Naive thymus-derived CD8-positive, alpha-beta T cell (primary cell): ENCODE results near the gene DIRAS1. TPM values are rescaled to one million over a fixed set of nuclear protein-coding genes. Genes with fewer than 3 reads are reported as not detected.

ENCODE experiments used
- ATAC-seq, 2 donors: fragments of 150-1000 bp; cut with Tn5 transposase in 1 of 2; sonication (Bioruptor Pico), chemical (Tn5 transposase) in 1 of 2; 1 replicate in 1 of 2; 2 replicates in 1 of 2; pipeline ENCODE4 v1.10.0; 2021; ENCODE audit warnings: mild to moderate bottlenecking in 2 of 2, moderate library complexity in 2 of 2
- POLR2A ChIA-PET: fragments of 350-600 bp; sonication (Branson Sonifier 250); formaldehyde crosslinking; loops from one replicate; lab custom pipeline; 2021; ENCODE audit warnings: antibody characterized with exemption; lab: Charles Lee
- DNase-seq, 10 donors: peaks; one replicate each; pipeline versions ENCODE4 v3.0.0 to v3.0.0-alpha.2; 2020 to 2022
- H3K27ac Mint-ChIP-seq, 10 donors: one replicate each; pipeline ENCODE4 v1.8.0; 2020 to 2022; ENCODE audit warnings: mild to moderate bottlenecking in 10 of 10, mixed read lengths in 10 of 10, moderate library complexity in 4 of 10, inconsistent platforms in 1 of 10
- H3K27me3 Mint-ChIP-seq, 5 donors: one replicate each; pipeline ENCODE4 v1.8.0; 2021 to 2022; ENCODE audit warnings: mixed read lengths in 5 of 5
- H3K36me3 Mint-ChIP-seq, 3 donors: one replicate each; pipeline ENCODE4 v1.8.0; 2020 to 2022; ENCODE audit warnings: mixed read lengths in 3 of 3, mild to moderate bottlenecking in 2 of 3, inconsistent platforms in 1 of 3
- H3K4me1 Mint-ChIP-seq, 4 donors: one replicate each; pipeline ENCODE4 v1.8.0; 2021 to 2022; ENCODE audit warnings: mixed read lengths in 4 of 4
- H3K4me3 Mint-ChIP-seq, 10 donors: one replicate each; pipeline ENCODE4 v1.8.0; 2020 to 2022; ENCODE audit warnings: mild to moderate bottlenecking in 10 of 10, mixed read lengths in 10 of 10, moderate library complexity in 6 of 10, inconsistent platforms in 1 of 10
- H3K9me3 Mint-ChIP-seq, 9 donors: one replicate each; pipeline ENCODE4 v1.8.0; 2020 to 2022; ENCODE audit warnings: mixed read lengths in 9 of 9, mild to moderate bottlenecking in 3 of 9, inconsistent platforms in 1 of 9, moderate library complexity in 1 of 9
- polyA plus RNA-seq, 3 donors: library from polyadenylated mRNA; unstranded; fragments of 300-500 nt; fragmentation: Illumina TruSeq; gene quantifications; one replicate each; pipeline ENCODE4 v1.2.3, GENCODE V29; 2021
- total RNA-seq, 8 experiments: library from RNA in 2 of 8; stranded (reverse) in 2 of 8; gene quantifications; one replicate each; pipeline ENCODE4 v1.2.3 and lab custom pipeline; 2021 to 2026

The DIRAS1 gene
- total and polyA plus RNA-seq, 5 experiments from 2014 or later: 0.75 to 0.77 TPM; not detected in 3

- H3K36me3 Mint-ChIP-seq: peaks cover 0 to 16% (median 0%) of the 10 kb centered on the region in 3 donors
- POLR2A ChIA-PET: no interaction called here
- no peak overlapping the region for H3K4me3 Mint-ChIP-seq
- DNase-seq (no peak), ATAC-seq (no peak)
- H3K27ac Mint-ChIP-seq: peak overlapping the region in 1 of 10 donors; percentile 85
- no peaks in the 10 kb centered on the region for H3K4me1 Mint-ChIP-seq
- no peaks in the 10 kb centered on the region for H3K9me3 Mint-ChIP-seq
- H3K27me3 Mint-ChIP-seq: peaks cover 0 to 1% (median 0%) of the 10 kb centered on the region in 5 donors
These were observed 29.8 kb upstream of the DIRAS1 start for GRCh38 chr19:2750808-2751437.

DNA sequence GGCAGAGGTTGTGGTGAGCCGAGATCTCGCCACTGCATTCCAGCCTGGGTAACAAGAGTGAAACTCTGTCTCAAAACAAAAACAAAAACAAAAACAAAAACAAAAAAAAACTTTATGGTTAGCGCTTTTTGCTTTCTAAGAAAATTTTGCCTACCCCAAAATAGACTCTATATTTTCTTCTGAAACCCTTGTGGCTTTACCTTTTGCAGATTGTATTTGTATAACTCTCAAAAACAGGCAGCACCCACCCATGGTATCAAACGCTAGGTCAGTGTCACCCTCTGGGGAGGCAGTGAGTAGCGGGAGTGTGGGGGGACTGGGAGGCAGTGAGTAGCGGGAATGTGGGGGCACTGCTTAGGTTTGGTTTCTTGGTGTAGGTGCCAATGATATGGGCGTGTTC is 26.2 kb upstream of the DIRAS1 start:
- no peak overlapping the region for H3K4me3 Mint-ChIP-seq
- no peaks in the 10 kb centered on the region for H3K4me1 Mint-ChIP-seq
- H3K36me3 Mint-ChIP-seq: no peaks in the 10 kb centered on the region
- H3K27ac Mint-ChIP-seq: no peak overlapping the region
- H3K9me3 Mint-ChIP-seq: no peaks in the 10 kb centered on the region
- peaks cover 5 to 12% (median 8%) of the 10 kb centered on the region in 5 donors for H3K27me3 Mint-ChIP-seq
- DNase-seq (no peak), ATAC-seq (no peak)
- POLR2A ChIA-PET: no interaction called here

DNA sequence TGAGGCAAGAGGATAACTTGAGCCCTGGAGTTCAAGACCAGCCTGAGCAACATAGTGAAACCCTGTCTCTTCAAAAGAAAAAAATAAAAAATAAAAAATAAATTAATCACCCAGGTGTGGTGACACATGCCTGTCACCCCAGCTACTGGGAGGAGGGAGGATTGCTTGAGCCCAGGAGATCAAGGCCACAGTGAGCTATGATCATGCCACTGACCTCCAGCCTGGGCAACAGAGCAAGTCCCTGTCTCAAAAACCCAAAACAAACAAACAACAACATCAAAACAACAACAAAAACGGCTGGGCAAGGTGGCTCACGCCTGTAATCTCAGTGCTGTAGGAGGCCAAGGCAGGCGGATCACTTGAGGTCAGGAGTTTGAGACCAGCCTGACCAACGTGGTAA is 22.9 kb upstream of the DIRAS1 start:
- ATAC-seq: no peak
- no peaks in the 10 kb centered on the region for H3K36me3 Mint-ChIP-seq
- POLR2A ChIA-PET: no interaction called here
- no peak overlapping the region for H3K4me3 Mint-ChIP-seq
- peaks cover 8 to 21% (median 13%) of the 10 kb centered on the region in 5 donors for H3K27me3 Mint-ChIP-seq
- no peaks in the 10 kb centered on the region for H3K9me3 Mint-ChIP-seq
- DNase-seq: no peak
- no peak overlapping the region for H3K27ac Mint-ChIP-seq
- peaks cover 5 to 11% (median 9%) of the 10 kb centered on the region in 4 donors for H3K4me1 Mint-ChIP-seq

DNA sequence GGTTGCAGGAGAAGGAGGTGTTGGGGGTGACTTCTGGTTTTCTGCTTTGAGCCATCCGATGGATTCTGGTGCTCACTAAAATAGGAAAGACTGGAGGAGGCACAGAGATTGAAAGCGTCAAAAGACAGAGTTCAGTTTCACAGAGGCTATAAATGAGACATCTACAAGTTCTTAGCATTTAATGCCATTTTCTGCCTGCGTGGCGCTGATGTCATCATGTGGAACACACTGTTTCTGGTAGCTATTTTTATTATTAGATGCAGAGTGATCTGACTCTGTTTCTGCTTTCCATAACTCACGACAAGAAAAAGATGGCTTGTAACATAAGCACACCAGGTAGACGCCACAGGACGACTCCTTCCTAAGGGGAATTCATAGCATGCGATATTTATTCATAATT is 21.9 kb upstream of the DIRAS1 start:
- Mint-ChIP-seq H3K36me3 (no peaks in the 10 kb centered on the region), H3K27me3 (peaks cover 8 to 21% (median 13%) of the 10 kb centered on the region in 5 donors), H3K9me3 (no peaks in the 10 kb centered on the region), H3K4me1 (peaks cover 11 to 18% (median 16%) of the 10 kb centered on the region in 4 donors), H3K27ac (no peak overlapping the region), H3K4me3 (no peak overlapping the region)
- DNase-seq (no peak), ATAC-seq (no peak)
- POLR2A ChIA-PET: no interaction called here

DNA sequence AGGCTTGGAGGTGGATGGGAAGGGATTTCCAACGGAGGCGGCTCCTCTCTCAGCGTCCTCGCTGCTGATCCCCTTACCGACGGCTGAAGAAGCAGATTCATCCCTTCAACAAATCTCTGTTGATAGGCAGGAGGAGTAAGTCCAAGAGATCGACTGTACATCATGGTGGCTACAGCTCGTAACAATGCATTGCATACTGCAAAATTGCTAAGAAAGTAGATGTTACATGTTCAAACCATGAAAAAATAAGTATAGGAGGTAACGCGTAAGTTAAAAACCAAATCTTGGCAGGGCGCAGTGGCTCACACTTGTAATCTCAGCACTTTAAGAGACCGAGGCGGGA is 19.1 kb upstream of the DIRAS1 start:
- POLR2A ChIA-PET: interaction anchor here (0.6 to 2.1 kb wide), 4 partner anchors 38 to 302 kb away, joined by 3 to 6 read pairs (median 3); partner anchors contain the start of genes GNG7, SGTA and ZNF555
- ATAC-seq (no peak), DNase-seq (no peak)
- H3K9me3 Mint-ChIP-seq: no peaks in the 10 kb centered on the region
- peak overlapping the region; percentile 61 to 91 (median 87) for H3K4me3 Mint-ChIP-seq
- peaks cover 0 to 14% (median 11%) of the 10 kb centered on the region in 3 donors for H3K36me3 Mint-ChIP-seq
- peak overlapping the region in 5 of 10 donors; percentile 28 to 78 (median 63) for H3K27ac Mint-ChIP-seq
- H3K27me3 Mint-ChIP-seq: peaks cover 8 to 21% (median 13%) of the 10 kb centered on the region in 5 donors
- peaks cover 11 to 29% (median 22%) of the 10 kb centered on the region in 4 donors for H3K4me1 Mint-ChIP-seq

DNA sequence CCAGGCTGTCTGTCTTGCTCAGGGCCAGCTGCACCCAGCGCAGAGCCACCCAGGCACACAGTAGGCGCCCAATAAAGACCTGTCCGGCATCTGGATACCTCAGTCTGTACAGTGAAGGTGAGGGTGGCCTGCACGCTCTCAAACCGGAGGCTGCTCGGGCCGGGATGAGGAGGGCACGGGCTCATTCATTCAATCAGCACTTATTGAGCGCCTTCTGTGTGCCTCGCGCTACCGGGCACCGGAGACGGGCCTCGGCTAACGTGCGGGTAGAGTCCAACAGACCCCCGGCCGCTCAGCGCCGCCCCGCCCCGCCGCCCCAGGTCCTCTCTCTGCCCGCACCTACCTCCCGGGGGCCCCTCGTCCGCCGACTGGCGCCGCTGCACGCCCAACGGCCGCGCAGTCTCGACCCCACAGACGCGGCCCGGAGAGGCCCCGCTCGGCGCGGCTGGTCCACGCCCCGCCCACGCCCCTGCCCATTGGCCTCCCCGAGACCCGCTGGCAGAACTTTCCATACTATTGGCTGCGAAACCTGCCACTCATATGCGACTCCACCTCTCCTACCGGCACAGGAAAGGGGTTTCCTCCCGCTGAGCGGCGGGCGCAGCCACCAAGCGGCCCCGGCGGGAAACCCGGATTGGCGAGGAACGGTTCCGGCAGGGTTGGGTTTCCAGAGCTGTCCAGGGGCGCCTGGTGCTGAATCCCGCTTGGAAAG is 18.6 kb upstream of the DIRAS1 start, which contains the start of gene SLC39A3:
Gene SLC39A3 (minus strand): TSS at position 416 of the 712 bp plus-strand sequence. CDS start 2,760 bp downstream, outside the sequence.
- Mint-ChIP-seq H3K9me3 (no peaks in the 10 kb centered on the region), H3K27me3 (peaks cover 8 to 21% (median 13%) of the 10 kb centered on the region in 5 donors), H3K36me3 (peaks cover 0 to 15% (median 13%) of the 10 kb centered on the region in 3 donors), H3K27ac (peak within 1 kb of the TSS; percentile 34 to 88 (median 73)), H3K4me3 (peak within 1 kb of the TSS; percentile 82 to 91 (median 87)), H3K4me1 (peaks cover 12 to 32% (median 23%) of the 10 kb centered on the region in 4 donors)
- DNase-seq (peak; percentile 96 to 100 (median 99)), ATAC-seq (peak; percentile 100)
- POLR2A ChIA-PET: interaction anchor here (0.6 to 2.1 kb wide), 9 partner anchors 29 to 1756 kb away, joined by 3 to 6 read pairs (median 3); partner anchors contain the start of genes GNG7, SGTA, THOP1 and ZNF555

GRCh38 chr19:2736550-2737190 is 15.5 kb upstream of the DIRAS1 start:
- no peaks in the 10 kb centered on the region for H3K9me3 Mint-ChIP-seq
- peaks cover 19 to 39% (median 24%) of the 10 kb centered on the region in 4 donors for H3K4me1 Mint-ChIP-seq
- H3K4me3 Mint-ChIP-seq: peak overlapping the region in 3 of 10 donors; percentile 48 to 60 (median 50)
- peaks cover 0 to 22% (median 22%) of the 10 kb centered on the region in 3 donors for H3K36me3 Mint-ChIP-seq
- ATAC-seq (no peak), DNase-seq (no peak)
- no peak overlapping the region for H3K27ac Mint-ChIP-seq
- H3K27me3 Mint-ChIP-seq: peaks cover 0 to 6% (median 0%) of the 10 kb centered on the region in 5 donors
- POLR2A ChIA-PET: no interaction called here

- DNase-seq: no peak
- POLR2A ChIA-PET: interaction anchor here (0.6 kb wide), 1 partner anchor 48 kb away, joined by 3 read pairs; the partner anchor contains the start of gene SGTA
- peaks cover 0 to 4% (median 0%) of the 10 kb centered on the region in 5 donors for H3K27me3 Mint-ChIP-seq
- peaks cover 19 to 38% (median 23%) of the 10 kb centered on the region in 4 donors for H3K4me1 Mint-ChIP-seq
- no peak for ATAC-seq
- H3K9me3 Mint-ChIP-seq: no peaks in the 10 kb centered on the region
- H3K36me3 Mint-ChIP-seq: peaks cover 0 to 22% (median 22%) of the 10 kb centered on the region in 3 donors
- H3K27ac Mint-ChIP-seq: peak overlapping the region in 1 of 10 donors; percentile 24
- no peak overlapping the region for H3K4me3 Mint-ChIP-seq
These were observed 14.2 kb upstream of the DIRAS1 start for GRCh38 chr19:2735374-2735773.

GRCh38 chr19:2734589-2735288 is 13.6 kb upstream of the DIRAS1 start:
- POLR2A ChIA-PET: interaction anchor here (0.6 kb wide), 1 partner anchor 49 kb away, joined by 3 read pairs; the partner anchor contains the start of gene SGTA
- DNase-seq (no peak), ATAC-seq (no peak)
- Mint-ChIP-seq H3K36me3 (peaks cover 0 to 22% (median 22%) of the 10 kb centered on the region in 3 donors), H3K27me3 (no peaks in the 10 kb centered on the region), H3K4me1 (peaks cover 16 to 34% (median 18%) of the 10 kb centered on the region in 4 donors), H3K27ac (no peak overlapping the region), H3K9me3 (no peaks in the 10 kb centered on the region), H3K4me3 (no peak overlapping the region)

- ATAC-seq: no peak
- no peak for DNase-seq
- no peaks in the 10 kb centered on the region for H3K27me3 Mint-ChIP-seq
- peak overlapping the region in 2 of 10 donors; percentile 31 to 43 for H3K27ac Mint-ChIP-seq
- H3K4me1 Mint-ChIP-seq: peaks cover 13 to 30% (median 14%) of the 10 kb centered on the region in 4 donors
- POLR2A ChIA-PET: no interaction called here
- H3K9me3 Mint-ChIP-seq: no peaks in the 10 kb centered on the region
- H3K4me3 Mint-ChIP-seq: no peak overlapping the region
- H3K36me3 Mint-ChIP-seq: peaks cover 0 to 22% (median 22%) of the 10 kb centered on the region in 3 donors
These were observed 12.9 kb upstream of the DIRAS1 start for GRCh38 chr19:2733930-2734588.

DNA sequence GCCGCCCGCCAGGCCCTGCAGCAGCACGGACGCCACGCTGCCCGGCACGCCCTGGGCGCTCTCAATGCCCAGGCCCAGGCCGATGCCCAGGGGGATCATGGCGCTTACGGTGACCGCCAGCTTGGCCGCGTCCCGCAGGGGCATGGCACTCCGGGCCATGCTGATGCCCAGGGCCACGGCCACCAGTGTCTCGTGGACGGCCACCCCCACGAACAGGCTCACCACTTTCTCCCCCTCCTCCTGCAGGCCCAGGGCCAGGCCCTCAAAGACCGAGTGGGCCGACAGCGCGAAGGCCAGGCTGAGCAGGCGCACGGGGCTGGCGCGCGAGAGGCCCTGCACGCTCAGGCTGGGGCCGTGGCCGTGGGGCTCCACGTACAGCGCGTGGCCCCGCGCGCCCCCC is 11.7 kb upstream of the DIRAS1 start:
- Mint-ChIP-seq H3K9me3 (no peaks in the 10 kb centered on the region), H3K27me3 (no peaks in the 10 kb centered on the region), H3K36me3 (peaks cover 0 to 22% (median 22%) of the 10 kb centered on the region in 3 donors), H3K27ac (no peak overlapping the region), H3K4me1 (peaks cover 5 to 24% (median 8%) of the 10 kb centered on the region in 4 donors), H3K4me3 (no peak overlapping the region)
- POLR2A ChIA-PET: interaction anchor here (0.5 kb wide), 1 partner anchor 596 kb away, joined by 6 read pairs; no protein-coding TSS in a partner anchor
- DNase-seq: no peak
- no peak for ATAC-seq
